Common myeloid progenitor, CD34-positive (primary cell): ENCODE data around the gene FTL.

Source experiments
- CTCF ChIA-PET: fragments of 350-600 bp; sonication (Branson Sonifier 250); formaldehyde crosslinking; loops from one replicate; lab custom pipeline; 2021; ENCODE audit warnings: antibody characterized with exemption; lab: Charles Lee
- POLR2A ChIA-PET: fragments of 350-600 bp; sonication (Branson Sonifier 250); formaldehyde crosslinking; loops from one replicate; lab custom pipeline; 2021; ENCODE audit warnings: antibody characterized with exemption; lab: Charles Lee
- DNase-seq, 3 donors: peaks; one replicate each; pipeline versions ENCODE4 v3.0.0 to v3.0.0-alpha.2; 2013
- H3K27ac ChIP-seq, 2 experiments: 1 replicate in 1 of 2; 2 replicates in 1 of 2; pipeline ENCODE4 v1.7.0; 2013; ENCODE audit warnings: inconsistent platforms in 2 of 2, low read length in 2 of 2, mild to moderate bottlenecking in 2 of 2, low read depth in 1 of 2, moderate library complexity in 1 of 2; ENCODE audit not compliant: severe bottlenecking in 2 of 2, insufficient read depth in 1 of 2, poor library complexity in 1 of 2
- H3K27me3 ChIP-seq, 5 experiments: replicated peaks in 2 of 5; 1 replicate in 3 of 5; 2 replicates in 2 of 5; pipeline versions ENCODE4 v1.6.1 to v1.7.0; 2013; ENCODE audit warnings: low read length in 4 of 5, mild to moderate bottlenecking in 2 of 5, moderate library complexity in 2 of 5, inconsistent platforms in 1 of 5; ENCODE audit not compliant: insufficient read depth in 5 of 5, control insufficient read depth in 4 of 5
- H3K36me3 ChIP-seq, 4 experiments: 1 replicate in 2 of 4; 2 replicates in 2 of 4; pipeline versions ENCODE4 v1.6.1 to v1.7.0; 2013; ENCODE audit warnings: low read length in 3 of 4, control low read depth in 1 of 4, mild to moderate bottlenecking in 1 of 4; ENCODE audit not compliant: control insufficient read depth in 4 of 4, insufficient read depth in 4 of 4
- H3K4me1 ChIP-seq, 4 experiments: 1 replicate in 3 of 4; 2 replicates in 1 of 4; pipeline versions ENCODE4 v1.6.1 to v1.7.1; 2013; ENCODE audit warnings: low read length in 3 of 4, mild to moderate bottlenecking in 3 of 4, control low read depth in 1 of 4, inconsistent platforms in 1 of 4, moderate library complexity in 1 of 4; ENCODE audit not compliant: control insufficient read depth in 4 of 4, insufficient read depth in 4 of 4; ENCODE audit errors: control extremely low read depth in 1 of 4
- H3K4me3 ChIP-seq, 7 experiments: 1 replicate in 4 of 7; 2 replicates in 3 of 7; pipeline versions ENCODE4 v1.5.1 to v1.7.0; 2013; ENCODE audit warnings: mild to moderate bottlenecking in 7 of 7, low read length in 6 of 7, moderate library complexity in 6 of 7, inconsistent platforms in 2 of 7, low read depth in 2 of 7, control low read depth in 1 of 7; ENCODE audit not compliant: insufficient read depth in 4 of 7, control insufficient read depth in 1 of 7; ENCODE audit errors: extremely low read depth in 1 of 7
- H3K9me3 ChIP-seq, 5 experiments: 1 replicate in 4 of 5; 2 replicates in 1 of 5; pipeline versions ENCODE4 v1.6.1 to v1.7.1; 2013; ENCODE audit warnings: low read length in 4 of 5, mild to moderate bottlenecking in 2 of 5, inconsistent platforms in 1 of 5, low read depth in 1 of 5, moderate library complexity in 1 of 5; ENCODE audit not compliant: control insufficient read depth in 4 of 5, insufficient read depth in 2 of 5; ENCODE audit errors: control extremely low read depth in 1 of 5
- WGBS: methylation state at CpG from one replicate; pipeline ENCODE4 v1.1.5; 2013; ENCODE audit not compliant: insufficient coverage; 5-methylcytosine and 5-hydroxymethylcytosine counted together

FTL gene

DNA sequence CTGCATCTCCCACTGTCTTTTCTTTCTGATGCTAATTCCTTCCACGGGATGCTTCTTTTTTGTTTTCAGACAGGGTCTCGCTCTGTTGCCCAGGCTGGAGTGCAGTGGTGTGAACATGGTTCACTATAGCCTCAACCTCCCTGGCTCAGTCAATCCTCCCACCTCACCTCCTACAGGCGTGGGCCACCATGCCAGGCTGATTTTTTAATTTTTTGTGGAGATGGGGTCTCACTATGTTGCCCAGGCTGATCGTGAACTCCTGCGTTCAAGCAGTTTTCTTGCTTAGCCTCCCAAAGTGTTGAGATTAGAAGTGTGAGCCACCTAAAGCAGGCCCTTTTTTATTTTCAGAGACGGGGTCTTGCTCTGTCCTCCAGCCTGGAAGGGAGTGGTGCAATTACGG, 23.2 kb downstream of the FTL start:
- no peak for DNase-seq
- ChIA-PET POLR2A (no interaction called here), CTCF (interaction anchor here (0.7 to 1.1 kb wide), 2 partner anchors 11 to 43 kb away, joined by 3 read pairs; no protein-coding TSS in a partner anchor)
- Histone ChIP-seq H3K4me3 (no peak overlapping the region), H3K27ac (no peak overlapping the region), H3K9me3 (no peaks in the 10 kb centered on the region), H3K27me3 (no peaks in the 10 kb centered on the region), H3K4me1 (peaks cover 0 to 18% (median 15%) of the 10 kb centered on the region in 4 experiments), H3K36me3 (peaks cover 3 to 47% (median 30%) of the 10 kb centered on the region in 4 experiments)
- 100% methylated on average over 5 of the region's 7 CpGs for WGBS

DNA sequence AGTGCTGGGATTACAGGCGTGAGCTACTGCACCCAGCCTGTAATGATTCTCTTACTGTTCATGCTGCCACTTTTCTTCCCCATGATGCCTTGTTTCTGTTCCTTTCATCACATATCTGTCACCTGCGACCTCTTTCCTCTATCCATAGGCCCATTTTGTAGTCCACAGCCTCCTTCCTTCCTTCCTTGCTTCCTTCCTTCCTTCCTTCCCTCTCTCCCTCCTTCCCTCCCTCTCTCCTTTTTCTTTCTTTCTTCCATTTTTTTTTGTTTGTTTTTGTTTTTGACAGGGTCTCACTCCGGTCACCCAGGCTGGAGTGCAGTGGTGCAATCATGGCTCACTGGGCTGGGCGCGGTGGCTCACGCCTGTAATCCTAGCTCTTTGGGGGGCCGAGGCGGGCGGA, 23.8 kb downstream of the FTL start:
- Histone ChIP-seq H3K4me3 (no peak overlapping the region), H3K36me3 (peaks cover 3 to 44% (median 29%) of the 10 kb centered on the region in 4 experiments), H3K27ac (no peak overlapping the region), H3K4me1 (peaks cover 0 to 18% (median 15%) of the 10 kb centered on the region in 4 experiments), H3K9me3 (no peaks in the 10 kb centered on the region), H3K27me3 (no peaks in the 10 kb centered on the region)
- DNase-seq, result no peak
- CTCF ChIA-PET, result interaction anchor here (0.7 to 1.1 kb wide), 2 partner anchors 11 to 44 kb away, joined by 3 read pairs; no protein-coding TSS in a partner anchor
- WGBS, result 98% methylated on average over 7 of the region's 9 CpGs
- POLR2A ChIA-PET, result no interaction called here

GRCh38 chr19:48989701-48990291, 24.7 kb downstream of the FTL start:
- peaks cover 3 to 43% (median 28%) of the 10 kb centered on the region in 4 experiments for H3K36me3 ChIP-seq
- peaks cover 4 to 27% (median 23%) of the 10 kb centered on the region in 4 experiments for H3K4me1 ChIP-seq
- WGBS, result 98% methylated on average over 12 of the region's 17 CpGs
- H3K27ac ChIP-seq, result no peak overlapping the region
- H3K27me3 ChIP-seq, result no peaks in the 10 kb centered on the region
- POLR2A ChIA-PET, result no interaction called here
- H3K4me3 ChIP-seq, result no peak overlapping the region
- CTCF ChIA-PET, result interaction anchor here (2.0 kb wide), 1 partner anchor 10 kb away, joined by 5 read pairs; no protein-coding TSS in a partner anchor
- no peak for DNase-seq
- H3K9me3 ChIP-seq, result no peaks in the 10 kb centered on the region

GRCh38 chr19:48990400-48990799, 25.3 kb downstream of the FTL start:
- peaks cover 4 to 32% (median 27%) of the 10 kb centered on the region in 4 experiments for H3K4me1 ChIP-seq
- DNase-seq, result no peak
- no peak overlapping the region for H3K4me3 ChIP-seq
- 96% methylated on average over 4 of the region's 4 CpGs for WGBS
- CTCF ChIA-PET, result interaction anchor here (1.7 to 2.0 kb wide), 2 partner anchors 9 to 10 kb away, joined by 5 to 7 read pairs; no protein-coding TSS in a partner anchor
- no peaks in the 10 kb centered on the region for H3K27me3 ChIP-seq
- H3K27ac ChIP-seq, result no peak overlapping the region
- POLR2A ChIA-PET, result no interaction called here
- H3K9me3 ChIP-seq, result no peaks in the 10 kb centered on the region
- H3K36me3 ChIP-seq, result peaks cover 3 to 42% (median 22%) of the 10 kb centered on the region in 4 experiments

DNA sequence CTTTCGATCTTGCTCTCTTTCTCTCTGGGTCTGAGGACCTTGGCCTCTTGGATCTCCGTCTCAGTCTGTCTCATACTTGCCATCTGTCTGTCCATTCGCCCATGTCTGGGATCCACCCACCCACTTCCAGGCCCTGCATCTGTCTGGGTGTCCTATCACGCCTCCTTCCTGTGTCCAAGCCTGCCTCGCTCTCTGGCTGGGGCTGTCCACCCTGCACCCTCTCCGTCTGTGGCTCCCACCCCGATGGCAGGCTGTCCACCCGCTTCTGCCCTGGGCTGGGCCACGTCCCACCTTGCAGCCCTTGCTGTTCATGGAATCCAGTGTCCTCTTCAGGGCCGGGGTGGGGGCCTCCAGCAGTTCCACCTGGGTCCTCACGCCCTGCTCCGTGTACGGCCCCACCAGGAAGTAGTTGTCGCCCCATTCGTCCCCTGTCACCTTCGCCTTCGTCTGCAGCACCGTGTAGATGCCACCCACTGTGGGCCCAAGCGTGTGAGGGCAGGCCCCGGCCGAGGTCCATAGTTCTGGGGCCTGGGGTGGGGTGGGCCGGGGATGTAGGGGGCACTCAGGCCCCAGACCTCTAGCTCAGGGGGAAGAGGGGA, 26.0 kb downstream of the FTL start:
- WGBS, result 91% methylated on average over 22 of the region's 22 CpGs
- H3K4me3 ChIP-seq, result peak overlapping the region in 1 of 7 experiments; percentile 97
- POLR2A ChIA-PET, result no interaction called here
- no peaks in the 10 kb centered on the region for H3K9me3 ChIP-seq
- no peak for DNase-seq
- H3K36me3 ChIP-seq, result peaks cover 3 to 35% (median 15%) of the 10 kb centered on the region in 4 experiments
- no peaks in the 10 kb centered on the region for H3K27me3 ChIP-seq
- H3K27ac ChIP-seq, result peak overlapping the region in 1 of 2 experiments; percentile 98
- H3K4me1 ChIP-seq, result peaks cover 4 to 32% (median 27%) of the 10 kb centered on the region in 4 experiments
- CTCF ChIA-PET, result interaction anchor here (1.7 to 2.0 kb wide), 2 partner anchors 8 to 11 kb away, joined by 5 to 7 read pairs; no protein-coding TSS in a partner anchor

DNA sequence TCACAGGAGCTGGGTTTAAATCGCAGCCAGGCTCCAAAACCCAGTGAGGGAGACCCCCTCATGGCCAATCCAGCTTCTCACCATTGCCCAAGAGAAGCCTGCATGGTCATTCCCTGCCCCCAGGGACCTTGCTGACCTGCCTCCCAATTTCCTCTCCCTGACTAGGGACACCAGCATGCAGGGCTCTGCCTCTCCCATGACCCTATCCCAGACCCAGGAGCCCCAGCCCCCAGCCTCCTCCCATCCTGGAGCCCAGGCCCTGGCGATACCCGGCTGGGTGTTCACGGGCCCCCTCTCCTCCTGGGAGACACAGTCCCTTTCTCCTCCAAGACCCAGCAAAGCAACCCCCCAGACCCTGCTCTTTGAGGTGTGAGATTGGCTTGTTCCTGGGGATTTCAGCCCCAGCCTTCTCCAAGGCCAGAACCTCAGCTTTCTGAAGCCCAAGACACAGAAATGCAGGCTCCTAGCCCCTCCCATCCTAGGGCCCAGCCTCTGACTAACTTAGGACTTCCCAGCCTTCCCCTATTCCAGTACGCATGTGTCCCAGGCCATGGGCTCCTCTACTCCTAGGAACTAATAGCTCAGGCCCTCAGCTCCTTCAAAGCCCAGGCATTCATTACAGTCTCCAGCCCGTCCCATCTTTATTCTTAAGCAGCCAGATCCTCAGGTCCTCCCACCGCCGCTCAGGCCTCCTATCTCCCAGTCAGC, 26.9 kb downstream of the FTL start:
- Histone ChIP-seq H3K4me3 (peak overlapping the region; percentile 72 to 97 (median 89)), H3K27ac (peak overlapping the region; percentile 84 to 98), H3K4me1 (peaks cover 4 to 32% (median 27%) of the 10 kb centered on the region in 4 experiments), H3K36me3 (peaks cover 3 to 27% (median 12%) of the 10 kb centered on the region in 4 experiments), H3K27me3 (no peaks in the 10 kb centered on the region), H3K9me3 (no peaks in the 10 kb centered on the region)
- ChIA-PET POLR2A (interaction anchor here (0.6 to 1.9 kb wide), 3 partner anchors 16 to 287 kb away, joined by 3 to 11 read pairs (median 4); partner anchors contain the start of gene FTL), CTCF (interaction anchor here (0.6 to 2.5 kb wide), 8 partner anchors 8 to 210 kb away, joined by 3 to 21 read pairs (median 6); no protein-coding TSS in a partner anchor)
- peak in 1 of 3 donors; percentile 17 for DNase-seq
- 28% methylated on average over 5 of the region's 8 CpGs for WGBS
